ENCODE measurements around the gene TAS2R43.
"Not testable (repeated sequence)": the region's sequence is repeated elsewhere in the genome, so short reads cannot be mapped to it uniquely, and the experiment has no call there.

Gene TAS2R43

DNA sequence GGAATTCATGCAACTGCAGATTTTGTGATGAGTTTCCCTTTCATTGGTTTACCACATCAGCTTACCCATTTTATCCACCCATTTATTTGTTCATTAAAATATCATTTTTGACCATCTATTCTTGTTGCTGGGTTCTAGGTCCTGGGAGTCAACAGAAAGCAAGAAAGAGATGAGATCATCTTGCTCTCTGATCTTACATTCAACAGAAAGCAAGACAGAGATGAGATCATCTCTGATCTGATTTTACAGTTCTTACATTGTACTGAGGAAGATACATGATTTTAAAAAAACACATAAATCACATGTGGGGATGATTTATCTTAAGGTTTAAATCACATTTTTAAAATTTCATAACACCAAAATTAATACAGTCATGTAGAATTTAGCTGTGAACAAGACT is 32.3 kb downstream of the TAS2R43 start:
- no peak for DNase-seq (ENCODE audit: low spot score)

DNA sequence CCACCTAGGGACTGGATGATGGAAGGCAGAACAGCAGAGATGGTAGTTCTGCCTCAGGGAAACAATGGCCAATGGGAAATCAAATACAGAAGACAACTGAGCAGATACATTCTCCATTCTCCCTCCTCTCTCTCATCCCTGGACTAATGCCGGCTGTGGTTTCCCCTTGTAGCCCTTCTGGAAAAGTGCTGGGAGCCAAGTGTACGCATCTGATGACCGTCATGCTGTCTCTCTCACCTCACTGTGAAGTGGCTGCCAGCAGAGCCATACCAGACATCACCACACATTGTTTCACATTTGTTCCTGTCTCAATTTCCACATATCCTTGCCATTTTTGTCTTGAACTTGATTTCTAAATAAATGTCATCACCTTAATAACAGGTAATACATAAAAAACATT is 33.1 kb downstream of the TAS2R43 start:
- DNase-seq (ENCODE audit: low spot score) = no peak

- DNase-seq (ENCODE audit: low spot score) = no peak
Observed at GRCh38 chr12:11055306-11055705, 36.8 kb downstream of the TAS2R43 start.

GRCh38 chr12:11049806-11050531 is 42.1 kb downstream of the TAS2R43 start:
- not testable (repeated sequence) for DNase-seq (ENCODE audit: low spot score)

- DNase-seq (ENCODE audit: low spot score) = not testable (repeated sequence)
Observed at GRCh38 chr12:11041366-11041765, 50.7 kb downstream of the TAS2R43 start.

Measured in GM03348 (cell line).